Breast epithelium (tissue), 3 donors: ENCODE data around the gene CCDC74A.
"Not testable (repeated sequence)": the region's sequence is repeated elsewhere in the genome, so short reads cannot be mapped to it uniquely, and the experiment has no call there.

Source experiments
- POLR2A ChIP-seq: fragments of 450-650 bp; IDR thresholded peaks from one replicate; pipeline ENCODE4 v1.6.1; 2016; ENCODE audit warnings: antibody characterized with exemption, mild to moderate bottlenecking, moderate library complexity
- POLR2AphosphoS5 ChIP-seq, 3 donors: sonication (generic); formaldehyde crosslinking; IDR thresholded peaks; one replicate each; pipeline ENCODE4 v1.6.1; 2017; ENCODE audit warnings: antibody characterized with exemption in 3 of 3
- TF ChIP-seq, protein P1 (sequence below), 3 donors: fragments of 450-650 bp; IDR thresholded peaks; one replicate each; pipeline ENCODE4 v1.5.1; 2016 to 2017; ENCODE audit warnings: antibody characterized with exemption in 3 of 3, mild to moderate bottlenecking in 3 of 3, moderate library complexity in 3 of 3

- TF ChIP-seq, protein P1, sequence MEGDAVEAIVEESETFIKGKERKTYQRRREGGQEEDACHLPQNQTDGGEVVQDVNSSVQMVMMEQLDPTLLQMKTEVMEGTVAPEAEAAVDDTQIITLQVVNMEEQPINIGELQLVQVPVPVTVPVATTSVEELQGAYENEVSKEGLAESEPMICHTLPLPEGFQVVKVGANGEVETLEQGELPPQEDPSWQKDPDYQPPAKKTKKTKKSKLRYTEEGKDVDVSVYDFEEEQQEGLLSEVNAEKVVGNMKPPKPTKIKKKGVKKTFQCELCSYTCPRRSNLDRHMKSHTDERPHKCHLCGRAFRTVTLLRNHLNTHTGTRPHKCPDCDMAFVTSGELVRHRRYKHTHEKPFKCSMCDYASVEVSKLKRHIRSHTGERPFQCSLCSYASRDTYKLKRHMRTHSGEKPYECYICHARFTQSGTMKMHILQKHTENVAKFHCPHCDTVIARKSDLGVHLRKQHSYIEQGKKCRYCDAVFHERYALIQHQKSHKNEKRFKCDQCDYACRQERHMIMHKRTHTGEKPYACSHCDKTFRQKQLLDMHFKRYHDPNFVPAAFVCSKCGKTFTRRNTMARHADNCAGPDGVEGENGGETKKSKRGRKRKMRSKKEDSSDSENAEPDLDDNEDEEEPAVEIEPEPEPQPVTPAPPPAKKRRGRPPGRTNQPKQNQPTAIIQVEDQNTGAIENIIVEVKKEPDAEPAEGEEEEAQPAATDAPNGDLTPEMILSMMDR (IDR thresholded peaks at IDR 0.05), result not testable (repeated sequence)
- TF ChIP-seq POLR2AphosphoS5 (IDR thresholded peaks at IDR 0.05); POLR2A: not testable (repeated sequence)
These were observed 6.6 kb downstream of the CCDC74A start for GRCh38 chr2:131534317-131534672.
